Stimulated activated naive CD4-positive, alpha-beta T cell (primary cell): ENCODE measurements around the gene UHRF1.
"Not testable (repeated sequence)": the region's sequence is repeated elsewhere in the genome, so short reads cannot be mapped to it uniquely, and the experiment has no call there.

Experiments
- DNase-seq, 6 experiments: peaks; one replicate each; lab custom pipeline; 2025; lab: John Stamatoyannopoulos, UW

UHRF1 gene

GRCh38 chr19:4909156-4909896, at the start of gene UHRF1:
Gene UHRF1 (plus strand): TSS chr19:4909501. CDS start chr19:4910886, 1,385 bp downstream.
- no peak for DNase-seq

- DNase-seq = no peak
Measured at GRCh38 chr19:4859697-4860096, 49.6 kb upstream of the UHRF1 start.

GRCh38 chr19:4861147-4861546, 48.2 kb upstream of the UHRF1 start:
- DNase-seq = no peak

GRCh38 chr19:4866595-4867424, 42.5 kb upstream of the UHRF1 start:
- DNase-seq = peak in 5 of 6 experiments; percentile 31 to 51 (median 42)

GRCh38 chr19:4867534-4868285, 41.6 kb upstream of the UHRF1 start, which contains the start of gene PLIN3:
Gene PLIN3 (minus strand): TSS chr19:4867667. CDS start chr19:4861394, 6,273 bp downstream.
- DNase-seq = peak; percentile 48 to 86 (median 82)

- DNase-seq = no peak
Measured at GRCh38 chr19:4868286-4868834, 40.9 kb upstream of the UHRF1 start.

- DNase-seq = no peak
Measured at GRCh38 chr19:4870025-4870700, 39.1 kb upstream of the UHRF1 start.

- DNase-seq = no peak
Measured at GRCh38 chr19:4871711-4872110, 37.6 kb upstream of the UHRF1 start.

- DNase-seq = no peak
Measured at GRCh38 chr19:4873930-4874329, 35.4 kb upstream of the UHRF1 start.

GRCh38 chr19:4877753-4878490, 31.4 kb upstream of the UHRF1 start:
- no peak for DNase-seq

GRCh38 chr19:4878491-4878968, 30.8 kb upstream of the UHRF1 start:
- peak in 1 of 6 experiments; percentile 8 for DNase-seq

- no peak for DNase-seq
Measured at GRCh38 chr19:4879041-4879440, 30.3 kb upstream of the UHRF1 start.

GRCh38 chr19:4882874-4883273, 26.4 kb upstream of the UHRF1 start:
- DNase-seq = not testable (repeated sequence)

GRCh38 chr19:4884993-4885392, 24.3 kb upstream of the UHRF1 start:
- not testable (repeated sequence) for DNase-seq

GRCh38 chr19:4887803-4888202, 21.5 kb upstream of the UHRF1 start:
- not testable (repeated sequence) for DNase-seq

GRCh38 chr19:4889034-4889815, 20.1 kb upstream of the UHRF1 start:
- no peak for DNase-seq

GRCh38 chr19:4891066-4891465, 18.2 kb upstream of the UHRF1 start:
- DNase-seq = no peak

GRCh38 chr19:4892962-4893361, 16.3 kb upstream of the UHRF1 start:
- DNase-seq = not testable (repeated sequence)

GRCh38 chr19:4896372-4896771, 12.9 kb upstream of the UHRF1 start:
- no peak for DNase-seq

GRCh38 chr19:4897146-4897545, 12.2 kb upstream of the UHRF1 start:
- DNase-seq = no peak
